Fibroblast of skin of left quadriceps (primary cell): ENCODE results near the gene CACNA1C.
A peak's percentile ranks its signal among the peaks of the same experiment; 100 is the strongest.

Experiments
- DNase-seq, 2 experiments: peaks; one replicate each; pipeline ENCODE4 v3.0.0-alpha.2; 2013; ENCODE audit warnings: low read depth in 2 of 2

CACNA1C gene

GRCh38 chr12:2322554-2323120 lies 269.9 kb downstream of the CACNA1C start:
- no peak for DNase-seq

- DNase-seq: no peak
These were observed 270.9 kb downstream of the CACNA1C start for GRCh38 chr12:2323532-2324255.

- no peak for DNase-seq
These were observed 271.6 kb downstream of the CACNA1C start for GRCh38 chr12:2324387-2324786.

GRCh38 chr12:2325519-2325918 lies 272.7 kb downstream of the CACNA1C start:
- no peak for DNase-seq

DNA sequence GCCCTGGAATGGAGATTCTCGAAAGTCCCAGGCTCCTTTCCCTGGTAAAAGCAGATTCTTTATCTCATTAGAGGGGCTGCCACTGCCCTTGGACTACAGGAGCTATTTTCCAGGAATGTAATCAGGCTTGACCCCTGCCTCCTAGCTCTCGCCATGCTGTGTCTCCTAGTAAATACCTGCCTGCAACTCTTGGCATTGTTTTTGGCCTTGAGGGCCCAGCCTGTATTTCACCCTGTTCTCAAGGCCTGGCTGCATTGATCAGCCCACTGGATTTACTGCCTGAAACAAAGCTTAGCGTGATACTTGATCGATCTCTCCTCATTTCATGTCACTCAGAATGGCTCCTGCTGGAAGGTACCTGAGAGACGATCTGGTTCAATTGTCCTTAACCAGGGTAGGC lies 273.7 kb downstream of the CACNA1C start:
- DNase-seq: no peak

DNA sequence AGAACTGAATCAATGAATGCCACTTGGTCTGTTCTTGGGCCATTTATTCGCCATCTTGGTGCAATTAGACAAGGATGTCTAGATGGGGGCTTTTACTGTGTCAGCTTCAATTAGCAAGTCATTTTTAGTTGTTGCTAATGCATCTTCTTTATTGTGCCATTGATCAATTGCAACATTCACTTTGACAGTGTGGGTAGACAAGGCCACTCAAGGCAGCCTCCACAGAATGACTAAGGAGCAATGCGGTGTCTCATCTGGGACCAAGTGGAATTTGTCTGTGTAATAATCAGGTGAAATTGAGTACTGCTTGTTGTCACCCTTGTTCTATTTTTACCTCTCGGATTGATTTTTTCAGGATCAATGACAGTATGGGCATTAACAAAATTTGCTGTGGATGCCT lies 275.9 kb downstream of the CACNA1C start:
- no peak for DNase-seq

- DNase-seq: no peak
These were observed 276.9 kb downstream of the CACNA1C start for GRCh38 chr12:2329661-2330210.

DNA sequence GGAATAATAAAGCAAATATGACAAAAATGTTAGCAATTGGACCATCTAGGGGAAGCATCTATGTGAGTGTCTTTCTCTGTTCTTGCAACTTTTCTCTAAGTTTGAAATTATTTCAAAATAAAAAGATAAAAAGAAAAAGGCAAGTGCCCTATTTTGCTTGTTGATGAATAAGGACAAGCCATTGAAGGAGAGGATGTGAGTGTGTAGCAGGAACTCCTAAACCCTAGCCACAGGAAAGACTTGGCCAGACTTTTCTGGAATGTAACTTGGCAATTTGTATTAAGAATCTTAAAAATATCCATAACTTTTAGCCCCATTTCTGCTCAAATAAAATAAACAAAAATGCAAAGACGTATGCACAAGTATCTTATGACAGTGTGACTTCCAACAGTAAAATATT lies 279.4 kb downstream of the CACNA1C start:
- peak; percentile 30 to 33 for DNase-seq

GRCh38 chr12:2332947-2333346 lies 280.2 kb downstream of the CACNA1C start:
- no peak for DNase-seq

DNA sequence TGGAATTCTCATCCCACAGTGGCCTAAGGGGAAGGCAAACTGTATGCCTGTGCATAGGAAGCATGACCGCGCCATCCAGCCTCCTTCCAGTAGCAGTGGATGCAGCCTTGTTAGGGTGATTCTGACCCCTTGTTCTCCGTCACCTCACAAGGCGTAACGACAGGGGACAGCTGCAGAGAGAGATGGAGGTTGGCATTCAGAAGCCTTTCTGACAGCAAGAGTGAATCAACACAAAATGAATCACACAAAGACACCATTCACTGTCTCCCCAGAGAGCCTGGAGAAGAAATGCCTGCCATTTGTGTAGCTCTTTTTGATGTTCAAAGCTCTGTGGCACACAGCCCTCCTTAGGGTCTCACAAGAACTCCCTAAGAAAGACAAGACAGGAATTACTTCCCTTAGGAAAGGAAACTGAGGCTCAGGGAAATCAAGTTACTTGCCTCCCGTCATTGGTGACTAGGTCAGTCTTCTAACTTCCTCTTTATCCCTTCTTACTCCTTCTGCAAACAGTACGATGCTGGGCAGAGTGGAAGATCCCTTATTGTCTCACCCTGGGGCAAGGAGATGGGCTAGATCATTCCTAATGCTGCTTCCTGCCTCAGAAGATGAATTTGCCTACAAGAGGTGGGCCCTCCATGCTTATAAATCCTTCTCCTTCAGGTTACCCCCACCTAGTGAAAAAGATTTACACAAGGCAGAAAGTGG lies 280.9 kb downstream of the CACNA1C start:
- no peak for DNase-seq

DNA sequence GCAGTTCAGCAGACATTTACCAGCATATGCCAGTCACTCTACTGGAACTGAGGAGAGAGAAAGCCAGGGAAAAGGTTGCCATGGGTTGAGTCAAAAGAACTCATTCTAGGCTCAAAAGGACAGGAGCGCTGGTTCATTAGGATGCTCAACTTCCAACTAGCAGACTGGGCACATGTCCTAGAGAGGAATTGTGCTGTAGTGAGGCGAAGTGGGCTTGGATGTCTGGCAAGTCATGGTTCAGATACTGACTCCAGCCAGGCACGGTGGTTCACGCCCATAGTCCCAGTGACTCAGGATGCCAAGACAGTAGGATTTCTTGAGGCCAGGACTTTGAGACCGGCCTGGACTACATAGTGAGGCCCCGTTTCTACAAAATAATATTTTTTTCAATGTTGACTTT lies 281.5 kb downstream of the CACNA1C start:
- DNase-seq: no peak

DNA sequence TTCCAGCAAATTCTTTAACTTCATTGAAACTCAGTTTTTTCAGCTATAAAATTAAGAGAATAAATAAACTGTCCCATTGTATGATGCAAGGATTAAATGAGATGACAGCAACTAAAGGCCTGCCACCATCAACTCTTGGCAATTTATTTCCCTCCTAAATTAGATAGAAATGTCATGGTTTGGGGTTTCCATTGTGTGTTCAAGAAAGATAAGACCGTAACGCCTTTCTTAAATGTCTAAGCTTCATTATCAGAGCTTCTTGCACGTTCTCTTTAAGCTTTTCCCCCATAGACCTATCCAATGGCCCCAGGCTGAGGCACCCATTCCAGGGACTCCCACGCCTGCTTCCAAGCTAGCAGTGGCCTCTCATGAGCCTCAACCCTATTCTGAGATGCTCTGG lies 281.9 kb downstream of the CACNA1C start:
- DNase-seq: no peak

DNA sequence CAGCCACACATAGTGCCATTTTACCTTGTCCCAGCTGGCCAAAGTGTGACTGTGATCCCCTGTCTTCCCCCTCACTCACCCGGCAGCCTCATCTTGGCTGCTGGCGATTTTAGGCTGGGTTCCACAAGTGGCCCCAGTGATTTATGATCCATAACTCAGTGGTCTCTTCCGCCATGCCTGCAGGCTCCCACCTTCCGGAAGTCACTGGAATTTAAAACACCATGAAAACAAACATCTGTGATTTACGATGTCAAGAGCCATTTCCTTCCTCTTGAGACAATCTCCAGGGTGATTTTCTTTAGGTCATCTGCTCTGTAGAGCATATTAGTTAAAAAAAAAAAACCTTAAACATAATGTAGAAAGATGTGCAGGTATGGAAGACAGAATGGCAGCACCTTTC lies 282.3 kb downstream of the CACNA1C start:
- no peak for DNase-seq

DNA sequence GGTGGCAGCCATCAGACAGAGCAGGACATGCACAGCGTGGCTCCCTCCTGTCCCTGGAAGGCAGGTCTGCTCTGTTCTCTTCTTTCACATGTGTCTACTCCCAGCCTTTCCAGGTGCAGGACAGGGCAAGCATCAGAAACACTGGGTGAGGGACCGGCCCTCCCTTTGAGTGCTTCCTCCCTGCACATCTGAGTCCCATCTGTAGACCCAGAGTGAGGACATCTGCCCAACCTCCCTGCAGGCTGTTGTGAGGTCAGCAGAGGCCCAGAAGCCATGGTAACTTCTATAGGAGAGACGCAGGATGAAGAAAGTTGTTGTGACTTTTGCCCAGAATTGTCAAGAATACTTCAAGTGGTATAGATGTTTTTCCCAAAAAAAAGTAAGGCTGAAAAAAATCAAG lies 282.7 kb downstream of the CACNA1C start:
- peak in 1 of 2 experiments; percentile 29 for DNase-seq

DNA sequence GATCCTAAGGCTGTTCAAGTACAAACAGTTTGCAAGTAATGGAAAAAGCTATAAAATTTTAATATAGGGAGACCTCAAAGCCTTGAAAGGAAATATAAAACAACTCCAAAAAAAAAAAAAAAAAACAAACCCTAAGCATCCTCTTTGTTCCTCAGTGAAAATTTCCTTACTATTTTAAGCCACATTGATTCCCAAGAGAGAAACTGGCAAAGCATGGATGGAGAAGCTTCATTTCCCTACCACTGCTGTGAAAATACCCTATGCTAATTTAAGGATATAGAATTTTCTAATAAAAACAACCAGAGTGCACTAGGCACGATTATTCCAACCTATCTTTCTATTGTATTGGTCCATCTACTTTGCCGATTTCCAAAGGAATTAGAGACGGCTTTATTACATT lies 283.1 kb downstream of the CACNA1C start:
- DNase-seq: no peak

DNA sequence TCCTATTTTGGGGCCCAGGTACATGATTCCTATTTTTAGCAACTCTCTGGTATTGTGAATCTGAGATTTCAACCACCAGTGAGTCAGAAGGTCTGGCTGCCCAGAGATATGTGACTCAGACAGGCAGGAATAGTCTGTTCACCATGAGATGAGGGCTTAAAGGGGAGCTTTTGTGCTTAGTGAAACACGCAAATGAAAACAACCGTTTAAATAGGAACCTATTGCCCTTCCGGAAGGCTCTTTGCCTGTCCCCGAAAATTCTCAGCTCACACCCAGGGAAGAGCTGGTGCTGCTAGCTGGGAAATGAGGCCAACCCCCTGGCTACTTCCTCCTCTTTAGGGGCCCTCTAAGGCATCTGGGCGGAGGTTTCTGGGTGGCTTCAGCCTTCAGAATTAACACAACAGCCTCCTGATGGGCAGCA lies 283.6 kb downstream of the CACNA1C start:
- peak; percentile 92 to 93 for DNase-seq

DNA sequence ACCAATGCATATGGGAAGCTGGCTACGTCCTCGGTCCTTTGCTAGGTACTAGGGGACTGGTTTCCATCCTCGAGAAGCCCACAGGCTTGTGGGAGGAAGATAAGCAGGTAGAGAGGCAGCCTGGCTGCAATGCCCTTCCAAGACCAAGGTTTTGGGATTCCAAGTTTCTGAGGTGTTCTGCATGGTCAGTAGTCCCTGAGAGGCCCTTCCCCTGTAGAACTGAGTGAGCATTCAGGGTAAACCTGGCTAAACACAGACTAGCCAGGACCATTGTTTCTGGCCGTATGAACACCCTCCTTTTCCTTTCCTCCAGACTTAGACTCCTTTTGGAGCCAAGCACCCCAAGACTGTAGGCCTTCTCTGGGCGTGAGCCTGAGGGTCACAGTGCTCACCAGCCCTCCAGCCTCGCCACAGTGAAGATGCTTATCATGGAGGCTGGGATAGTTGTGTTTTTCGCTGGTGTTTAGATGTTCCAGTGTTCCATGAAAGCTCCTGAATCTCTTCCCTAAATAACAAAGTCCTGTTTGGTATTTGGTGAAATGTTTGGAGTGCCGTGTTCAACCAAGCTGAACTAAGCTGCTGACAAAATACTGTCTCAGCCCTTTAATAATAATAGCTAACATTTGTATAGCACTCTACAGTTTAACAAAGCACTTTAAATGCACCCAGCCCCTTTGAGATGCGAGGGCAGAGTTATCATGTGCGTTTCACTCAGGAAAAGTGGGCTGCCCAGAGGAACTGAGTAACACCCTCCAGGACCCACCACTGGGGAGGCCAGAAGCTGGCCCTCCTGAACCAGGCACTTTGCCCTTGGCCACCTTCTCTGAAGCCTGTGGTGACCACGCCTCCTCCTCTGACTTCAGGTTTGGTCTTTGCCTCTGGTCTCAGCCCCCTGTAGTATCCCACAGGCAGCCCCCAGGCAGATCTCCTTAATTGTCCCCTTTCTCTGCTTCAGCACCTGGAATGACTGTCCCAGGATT lies 284.5 kb downstream of the CACNA1C start:
- DNase-seq: no peak

- no peak for DNase-seq
These were observed 285.6 kb downstream of the CACNA1C start for GRCh38 chr12:2338381-2338780.

DNA sequence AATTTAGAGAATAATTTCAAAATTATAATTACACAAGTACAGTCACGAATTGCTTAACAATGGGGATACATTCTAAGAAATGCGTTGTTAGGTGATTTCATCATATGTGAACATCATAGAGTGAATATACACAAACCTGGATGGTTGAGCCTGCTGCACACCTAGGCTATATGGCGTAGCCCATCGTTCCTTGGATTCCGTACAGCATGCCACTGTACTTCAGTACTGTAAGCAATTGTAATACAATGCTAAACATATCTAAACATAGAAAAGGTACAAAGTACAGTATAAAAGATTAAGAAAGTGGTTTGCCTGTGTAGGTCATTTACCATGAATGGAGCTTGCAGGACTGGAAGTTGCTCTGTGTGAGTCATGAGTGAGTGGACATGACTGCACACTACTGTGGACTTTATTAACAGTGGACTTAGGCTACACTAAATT lies 286.2 kb downstream of the CACNA1C start:
- DNase-seq: no peak

DNA sequence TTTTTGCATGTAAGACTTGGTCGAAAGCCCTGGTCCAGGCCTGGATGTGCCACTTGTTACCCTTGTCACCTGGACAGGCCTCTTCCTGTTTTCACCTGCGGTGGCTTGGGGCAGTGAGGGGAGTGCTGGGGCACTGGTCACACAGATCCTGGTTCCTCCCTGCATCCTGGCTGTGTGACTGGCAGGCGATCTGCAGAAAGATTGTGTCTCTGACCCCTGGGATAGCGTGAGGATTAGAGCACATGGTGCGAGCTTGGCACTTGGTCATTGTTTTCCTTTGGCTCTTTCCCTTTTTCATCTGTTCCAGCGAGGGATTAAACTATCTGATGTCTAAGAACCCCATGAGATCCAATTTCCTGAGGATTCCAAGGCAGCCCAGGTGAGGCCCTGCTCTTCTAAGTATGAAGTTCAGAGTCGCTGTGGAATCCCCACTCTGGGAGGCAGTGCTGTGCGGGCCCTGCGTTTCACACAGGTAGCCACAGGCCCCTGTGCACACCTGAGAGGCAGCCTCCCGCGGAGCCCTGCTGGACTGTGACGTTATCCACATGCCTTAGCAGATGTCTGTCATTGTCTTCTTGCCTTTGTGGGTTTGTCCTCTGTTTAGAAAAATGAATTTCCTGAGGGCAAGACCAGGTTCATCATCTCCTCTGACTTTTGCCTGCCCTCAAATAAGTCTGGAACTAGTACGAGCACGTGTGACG lies 288.4 kb downstream of the CACNA1C start:
- DNase-seq: no peak

DNA sequence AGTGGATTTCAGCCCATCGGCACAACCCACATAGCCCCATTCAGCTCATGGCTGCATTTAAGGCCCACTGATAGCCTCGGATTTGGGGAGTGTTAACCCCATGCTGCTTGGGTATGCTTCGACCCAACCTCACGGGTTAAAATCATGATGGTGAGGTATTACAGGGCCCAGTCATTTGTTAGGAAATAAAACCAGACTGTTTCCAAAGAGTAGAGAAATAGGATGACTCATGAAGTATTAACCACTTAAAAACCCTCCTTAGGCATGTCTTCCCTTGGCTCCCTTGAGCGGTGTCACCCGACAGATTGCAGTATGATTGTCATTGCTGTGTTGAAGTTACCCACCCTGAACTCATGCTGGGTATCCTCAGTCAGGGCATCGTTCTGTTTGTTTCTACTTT lies 289.1 kb downstream of the CACNA1C start:
- DNase-seq: peak; percentile 62
